Activated naive CD8-positive, alpha-beta T cell (primary cell): Measurements from ENCODE around the gene KCTD21.
"Not testable (repeated sequence)": the region's sequence is repeated elsewhere in the genome, so short reads cannot be mapped to it uniquely, and the experiment has no call there.

Source experiments
- H3K27ac Mint-ChIP-seq: one replicate; pipeline ENCODE4 v1.8.0; 2021; ENCODE audit warnings: mixed read lengths
- H3K27me3 Mint-ChIP-seq: one replicate; pipeline ENCODE4 v1.8.0; 2021; ENCODE audit warnings: mixed read lengths
- H3K36me3 Mint-ChIP-seq: one replicate; pipeline ENCODE4 v1.8.0; 2021; ENCODE audit warnings: mixed read lengths
- H3K4me1 Mint-ChIP-seq: one replicate; pipeline ENCODE4 v1.8.0; 2021; ENCODE audit warnings: low read depth, mixed read lengths
- H3K4me3 Mint-ChIP-seq: one replicate; pipeline ENCODE4 v1.8.0; 2021; ENCODE audit warnings: mild to moderate bottlenecking, mixed read lengths
- H3K9me3 Mint-ChIP-seq: one replicate; pipeline ENCODE4 v1.8.0; 2021; ENCODE audit warnings: low read depth, mixed read lengths

The KCTD21 gene

GRCh38 chr11:78222726-78223125 is 34.3 kb upstream of the KCTD21 start:
- not testable (repeated sequence) for H3K36me3 Mint-ChIP-seq

GRCh38 chr11:78221396-78222315 is 33.2 kb upstream of the KCTD21 start:
- Mint-ChIP-seq H3K27me3 (no peaks in the 10 kb centered on the region), H3K4me3 (no peak overlapping the region), H3K9me3 (no peaks in the 10 kb centered on the region), H3K27ac (no peak overlapping the region), H3K4me1 (peaks cover 2% of the 10 kb centered on the region), H3K36me3 (peaks cover 13% of the 10 kb centered on the region)

More at GRCh38 chr11:78222726-78223125, 34.3 kb upstream of the KCTD21 start:
- not testable (repeated sequence) for H3K4me1 Mint-ChIP-seq, H3K4me3 Mint-ChIP-seq, H3K9me3 Mint-ChIP-seq, H3K27ac Mint-ChIP-seq, H3K27me3 Mint-ChIP-seq

- no peak overlapping the region for H3K4me3 Mint-ChIP-seq
- peaks cover 12% of the 10 kb centered on the region for H3K36me3 Mint-ChIP-seq
- H3K4me1 Mint-ChIP-seq: peaks cover 2% of the 10 kb centered on the region
- no peaks in the 10 kb centered on the region for H3K27me3 Mint-ChIP-seq
- H3K9me3 Mint-ChIP-seq: no peaks in the 10 kb centered on the region
- H3K27ac Mint-ChIP-seq: no peak overlapping the region
Measured at GRCh38 chr11:78220218-78221157, 32.1 kb upstream of the KCTD21 start.

- Mint-ChIP-seq H3K27ac (no peak overlapping the region), H3K4me3 (no peak overlapping the region), H3K36me3 (peaks cover 8% of the 10 kb centered on the region), H3K9me3 (no peaks in the 10 kb centered on the region), H3K27me3 (no peaks in the 10 kb centered on the region), H3K4me1 (peaks cover 2% of the 10 kb centered on the region)
Measured at GRCh38 chr11:78219493-78220217, 31.2 kb upstream of the KCTD21 start.

GRCh38 chr11:78218707-78219492 is 30.5 kb upstream of the KCTD21 start:
- H3K27ac Mint-ChIP-seq: no peak overlapping the region
- no peaks in the 10 kb centered on the region for H3K9me3 Mint-ChIP-seq
- H3K27me3 Mint-ChIP-seq: no peaks in the 10 kb centered on the region
- H3K4me1 Mint-ChIP-seq: peaks cover 2% of the 10 kb centered on the region
- no peak overlapping the region for H3K4me3 Mint-ChIP-seq
- H3K36me3 Mint-ChIP-seq: peaks cover 8% of the 10 kb centered on the region

GRCh38 chr11:78217650-78218541 is 29.5 kb upstream of the KCTD21 start:
- H3K36me3 Mint-ChIP-seq: peaks cover 6% of the 10 kb centered on the region
- no peak overlapping the region for H3K27ac Mint-ChIP-seq
- no peaks in the 10 kb centered on the region for H3K9me3 Mint-ChIP-seq
- no peaks in the 10 kb centered on the region for H3K4me1 Mint-ChIP-seq
- no peaks in the 10 kb centered on the region for H3K27me3 Mint-ChIP-seq
- H3K4me3 Mint-ChIP-seq: no peak overlapping the region

- Mint-ChIP-seq H3K27ac (no peak overlapping the region), H3K36me3 (peaks cover 8% of the 10 kb centered on the region), H3K9me3 (no peaks in the 10 kb centered on the region), H3K4me3 (no peak overlapping the region), H3K4me1 (peaks cover 6% of the 10 kb centered on the region), H3K27me3 (no peaks in the 10 kb centered on the region)
Measured at GRCh38 chr11:78216571-78217287, 28.3 kb upstream of the KCTD21 start.

GRCh38 chr11:78216021-78216420 is 27.6 kb upstream of the KCTD21 start:
- peaks cover 6% of the 10 kb centered on the region for H3K4me1 Mint-ChIP-seq
- no peak overlapping the region for H3K4me3 Mint-ChIP-seq
- H3K27me3 Mint-ChIP-seq: no peaks in the 10 kb centered on the region
- peaks cover 15% of the 10 kb centered on the region for H3K36me3 Mint-ChIP-seq
- no peak overlapping the region for H3K27ac Mint-ChIP-seq
- H3K9me3 Mint-ChIP-seq: no peaks in the 10 kb centered on the region

GRCh38 chr11:78214331-78215194 is 26.1 kb upstream of the KCTD21 start:
- H3K4me1 Mint-ChIP-seq: peaks cover 6% of the 10 kb centered on the region
- no peaks in the 10 kb centered on the region for H3K27me3 Mint-ChIP-seq
- no peak overlapping the region for H3K4me3 Mint-ChIP-seq
- no peaks in the 10 kb centered on the region for H3K9me3 Mint-ChIP-seq
- H3K36me3 Mint-ChIP-seq: peaks cover 20% of the 10 kb centered on the region
- no peak overlapping the region for H3K27ac Mint-ChIP-seq

GRCh38 chr11:78213526-78214330 is 25.3 kb upstream of the KCTD21 start:
- peaks cover 6% of the 10 kb centered on the region for H3K4me1 Mint-ChIP-seq
- H3K4me3 Mint-ChIP-seq: no peak overlapping the region
- no peaks in the 10 kb centered on the region for H3K27me3 Mint-ChIP-seq
- H3K27ac Mint-ChIP-seq: no peak overlapping the region
- H3K9me3 Mint-ChIP-seq: no peaks in the 10 kb centered on the region
- peaks cover 24% of the 10 kb centered on the region for H3K36me3 Mint-ChIP-seq

GRCh38 chr11:78212586-78213371 is 24.4 kb upstream of the KCTD21 start:
- Mint-ChIP-seq H3K27ac (no peak overlapping the region), H3K9me3 (no peaks in the 10 kb centered on the region), H3K4me1 (peaks cover 6% of the 10 kb centered on the region), H3K36me3 (peaks cover 26% of the 10 kb centered on the region), H3K4me3 (no peak overlapping the region), H3K27me3 (no peaks in the 10 kb centered on the region)
